NCI-H2081 (cell line): ENCODE data around the gene PER1.

Experiments
- DNase-seq, 2 experiments: peaks; one replicate each; lab custom pipeline; 2025; lab: John Stamatoyannopoulos, UW

PER1 gene

GRCh38 chr17:8166731-8167130 is 14.5 kb upstream of the PER1 start:
- no peak for DNase-seq

DNA sequence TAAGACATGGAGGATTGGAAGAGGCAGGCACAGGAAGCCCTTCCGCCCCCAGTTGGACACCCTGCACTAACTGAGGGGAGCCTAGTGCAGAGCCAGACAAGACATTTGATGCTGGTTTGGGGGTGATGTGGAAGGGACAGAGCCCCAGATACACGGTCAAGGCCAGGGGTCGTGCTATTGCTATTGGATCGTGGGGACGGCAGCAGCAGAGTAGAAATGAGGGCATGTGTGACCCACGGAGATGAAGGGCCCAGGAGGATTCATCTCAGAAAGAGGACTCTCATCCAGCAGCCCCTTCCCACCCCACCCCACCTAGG is 12.6 kb upstream of the PER1 start:
- no peak for DNase-seq

GRCh38 chr17:8163978-8164814 is 12.0 kb upstream of the PER1 start:
- no peak for DNase-seq

- DNase-seq: no peak
Measured at GRCh38 chr17:8162997-8163977, 11.1 kb upstream of the PER1 start.

GRCh38 chr17:8162233-8162996 is 10.2 kb upstream of the PER1 start, which contains the start of gene VAMP2:
Gene VAMP2, minus strand, starts transcription at chr17:8162948. Its CDS starts 69 bp downstream, at chr17:8162879.
- peak; percentile 19 to 38 for DNase-seq

DNA sequence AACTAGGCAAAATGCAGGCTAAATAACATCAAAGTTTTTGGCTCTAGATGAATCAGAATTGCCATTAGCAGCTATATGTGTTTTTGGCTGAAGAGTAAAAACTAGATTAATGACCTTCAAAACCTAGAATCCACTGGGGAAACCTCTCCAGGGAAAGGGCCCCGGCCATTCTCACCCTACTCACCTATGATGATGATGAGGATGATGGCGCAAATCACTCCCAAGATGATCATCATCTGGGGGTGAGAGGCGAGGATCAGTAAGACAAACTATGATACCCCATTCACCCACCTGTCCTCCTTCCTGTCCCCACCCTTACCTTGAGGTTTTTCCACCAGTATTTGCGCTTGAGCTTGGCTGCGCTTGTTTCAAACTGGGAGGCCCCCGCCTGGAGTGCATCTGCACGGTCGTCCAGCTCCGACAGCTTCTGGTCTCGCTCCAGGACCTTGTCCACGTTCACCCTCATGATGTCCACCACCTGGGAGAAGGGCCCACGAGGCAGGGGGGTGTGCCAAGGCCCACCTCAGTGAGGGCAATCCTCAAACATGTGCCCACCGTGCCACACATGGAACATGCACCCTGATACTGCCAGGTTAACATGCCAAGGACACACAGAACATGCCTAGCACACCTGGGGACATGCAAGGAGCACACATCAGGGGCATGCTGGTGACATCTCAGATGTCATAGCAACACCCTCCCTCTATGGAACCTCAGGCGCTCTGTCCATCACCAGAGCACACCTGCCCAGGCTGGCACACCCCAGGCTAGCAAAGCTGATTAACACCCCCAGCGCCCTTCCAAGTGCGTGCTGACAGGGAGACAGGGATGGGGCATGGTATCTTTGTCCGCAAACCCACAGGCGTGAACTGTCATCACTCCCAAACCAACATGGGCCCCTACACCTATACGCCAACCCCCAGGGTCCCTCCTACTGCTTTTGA is 9.4 kb upstream of the PER1 start:
- DNase-seq: no peak

DNA sequence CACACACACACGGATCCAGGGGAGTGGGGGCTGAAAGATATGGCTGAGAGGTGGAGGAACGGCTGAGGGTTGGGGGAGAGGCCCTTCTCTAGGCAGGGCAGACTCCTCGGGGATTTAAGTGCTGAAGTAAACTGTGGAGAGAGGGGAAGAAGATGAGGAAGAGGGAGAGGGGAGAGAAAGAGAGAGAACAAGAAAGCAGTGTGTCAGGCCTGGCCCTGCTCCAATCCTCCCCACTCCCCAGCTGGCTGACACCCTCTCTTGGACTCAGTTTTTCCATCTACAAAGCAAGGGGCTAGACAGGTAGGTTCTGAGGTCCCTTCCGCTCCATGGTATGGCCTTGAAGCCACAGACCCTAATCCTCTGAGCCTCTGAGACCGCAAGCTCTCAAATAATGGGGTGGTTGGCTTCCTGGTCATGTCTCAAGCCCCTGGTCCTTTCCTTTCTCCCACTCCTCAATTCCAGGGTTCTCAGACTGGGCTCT is 8.6 kb upstream of the PER1 start:
- no peak for DNase-seq

- no peak for DNase-seq
Measured at GRCh38 chr17:8160224-8160577, 8.0 kb upstream of the PER1 start.

- no peak for DNase-seq
Measured at GRCh38 chr17:8159459-8160223, 7.4 kb upstream of the PER1 start.

GRCh38 chr17:8159032-8159400 is 6.8 kb upstream of the PER1 start:
- no peak for DNase-seq

DNA sequence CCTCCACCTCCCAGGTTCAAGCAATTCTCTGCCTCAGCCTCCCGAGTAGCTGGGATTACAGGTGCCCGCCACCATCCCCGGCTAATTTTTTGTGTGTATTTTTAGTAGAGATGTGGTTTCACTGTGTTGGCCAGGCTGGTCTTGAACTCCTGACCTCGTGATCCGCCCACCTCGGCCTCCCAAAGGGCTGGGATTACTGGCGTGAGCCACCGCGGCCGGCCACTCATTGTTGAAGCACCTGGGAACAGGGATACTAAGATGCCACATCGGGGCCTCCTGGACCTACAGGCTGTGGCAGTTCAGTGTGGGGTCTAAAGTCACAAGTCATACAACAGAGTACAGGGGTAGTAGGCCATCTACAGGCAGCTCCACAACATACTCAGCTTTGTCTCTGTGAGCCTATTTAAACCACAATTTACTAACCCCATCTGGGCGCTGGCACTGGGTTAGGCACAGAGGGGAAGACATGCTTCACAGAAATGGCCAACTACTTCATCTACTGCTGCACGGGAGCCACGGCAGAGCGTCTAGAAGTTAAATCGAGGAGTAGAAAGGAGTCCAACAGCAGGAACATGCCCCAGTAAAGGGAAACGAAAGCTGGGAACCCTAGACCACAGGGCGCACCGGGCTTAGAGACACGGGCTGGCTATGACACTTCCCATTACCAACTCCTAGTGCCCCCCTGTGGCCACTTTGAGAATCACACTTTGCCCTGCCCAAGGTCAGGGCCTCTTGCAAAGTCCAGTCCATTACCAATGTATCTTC is 6.2 kb upstream of the PER1 start:
- DNase-seq: peak; percentile 47 to 48

GRCh38 chr17:8156246-8156992 is 4.2 kb upstream of the PER1 start:
- DNase-seq: peak; percentile 98 to 99

GRCh38 chr17:8155996-8156245 is 3.7 kb upstream of the PER1 start:
- no peak for DNase-seq

- no peak for DNase-seq
Measured at GRCh38 chr17:8155231-8155995, 3.2 kb upstream of the PER1 start.

GRCh38 chr17:8154608-8155155 is 2.5 kb upstream of the PER1 start:
- DNase-seq: no peak

DNA sequence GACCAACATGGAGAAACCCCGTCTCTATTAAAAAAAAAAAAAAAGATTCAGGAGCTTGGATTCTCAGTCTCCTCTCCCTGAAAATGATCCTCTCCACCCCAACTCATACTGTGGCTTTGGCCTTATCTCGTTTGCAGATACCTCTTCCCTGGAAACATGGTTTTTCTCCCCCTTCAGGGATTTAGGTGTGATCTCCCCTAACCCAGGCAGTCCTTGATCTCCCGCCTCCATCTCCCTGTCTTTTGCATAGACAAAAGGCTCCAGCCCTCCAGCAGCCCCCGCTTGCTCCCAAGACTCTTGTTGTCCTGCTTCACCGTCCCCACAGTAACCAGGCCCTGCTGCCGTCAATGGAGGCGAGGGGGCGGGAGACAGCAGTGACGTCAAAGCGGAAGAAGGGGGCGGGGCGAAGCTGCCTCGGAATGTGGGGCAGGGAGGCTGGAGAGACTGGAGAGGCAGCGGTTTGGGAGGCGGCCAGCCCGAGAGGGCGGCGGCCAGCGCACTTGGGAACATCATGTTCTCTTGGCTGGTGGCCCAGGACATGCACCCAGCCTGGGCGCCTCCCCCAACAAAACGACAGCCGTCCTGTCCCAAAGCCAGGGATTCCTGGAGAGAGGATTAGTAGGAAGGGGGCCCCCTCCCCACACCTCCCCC is 1.9 kb upstream of the PER1 start:
- no peak for DNase-seq

DNA sequence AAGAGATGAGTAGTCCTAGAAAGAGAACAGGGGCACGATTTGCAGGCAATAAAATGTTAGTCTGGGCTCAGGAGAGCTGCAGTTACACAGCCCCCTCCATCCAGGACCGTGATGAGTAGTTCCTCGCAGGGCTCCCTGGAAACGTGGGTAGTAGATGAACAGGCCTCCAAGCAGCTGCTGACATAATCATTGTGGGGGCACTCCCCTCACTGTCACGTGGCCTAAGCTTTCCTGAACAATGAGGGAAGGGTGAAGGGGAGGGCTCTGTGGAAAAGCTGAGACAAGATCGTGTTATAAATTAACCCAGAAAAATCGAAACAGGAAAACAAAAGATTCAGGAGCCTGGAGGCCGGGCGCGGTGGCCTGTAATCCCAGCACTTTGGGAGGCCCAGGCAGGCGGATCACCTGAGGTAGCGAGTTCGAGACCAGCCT is 1.3 kb upstream of the PER1 start:
- no peak for DNase-seq
